NK-92 (cell line): Measurements from ENCODE around the gene MTM1.

ENCODE experiments used
- DNase-seq: peaks from one replicate; lab custom pipeline; 2025; ENCODE audit not compliant: unreplicated experiment; lab: John Stamatoyannopoulos, UW

MTM1 gene

GRCh38 chrX:150548251-150548650 is 20.2 kb upstream of the MTM1 start:
- DNase-seq, result no peak

- no peak for DNase-seq
Observed at GRCh38 chrX:150548684-150549083, 19.7 kb upstream of the MTM1 start.

- DNase-seq, result no peak
Observed at GRCh38 chrX:150551963-150552362, 16.5 kb upstream of the MTM1 start.

GRCh38 chrX:150558424-150558823 is 10.0 kb upstream of the MTM1 start:
- no peak for DNase-seq

- no peak for DNase-seq
Observed at GRCh38 chrX:150564838-150565237, 3.6 kb upstream of the MTM1 start.

- DNase-seq, result no peak
Observed at GRCh38 chrX:150565551-150565950, 2.9 kb upstream of the MTM1 start.

- DNase-seq, result no peak
Observed at GRCh38 chrX:150566734-150567182, 1.7 kb upstream of the MTM1 start.

- DNase-seq, result no peak
Observed at GRCh38 chrX:150567645-150568319, 639 bp upstream of the MTM1 start.

- DNase-seq, result no peak
Observed at GRCh38 chrX:150569155-150569477, 695 bp downstream of the MTM1 start.

- DNase-seq, result no peak
Observed at GRCh38 chrX:150570512-150570911, 2.1 kb downstream of the MTM1 start.

GRCh38 chrX:150572206-150572605 is 3.8 kb downstream of the MTM1 start:
- no peak for DNase-seq

GRCh38 chrX:150573106-150573505 is 4.7 kb downstream of the MTM1 start:
- DNase-seq, result no peak

GRCh38 chrX:150573702-150574101 is 5.3 kb downstream of the MTM1 start:
- DNase-seq, result no peak

- no peak for DNase-seq
Observed at GRCh38 chrX:150574559-150575418, 6.4 kb downstream of the MTM1 start.

GRCh38 chrX:150575419-150575814 is 7.0 kb downstream of the MTM1 start:
- DNase-seq, result no peak

GRCh38 chrX:150577174-150577573 is 8.8 kb downstream of the MTM1 start:
- DNase-seq, result no peak

- DNase-seq, result no peak
Observed at GRCh38 chrX:150581093-150581775, 12.8 kb downstream of the MTM1 start.

- no peak for DNase-seq
Observed at GRCh38 chrX:150582338-150582948, 14.0 kb downstream of the MTM1 start.

GRCh38 chrX:150587585-150588503 is 19.4 kb downstream of the MTM1 start:
- no peak for DNase-seq

- DNase-seq, result no peak
Observed at GRCh38 chrX:150594584-150594983, 26.2 kb downstream of the MTM1 start.
